SK-N-MC (cell line): ENCODE data around the gene ISM2.

Source experiments
- EZH2 ChIP-seq: fragments of 200-600 bp; sonication (generic); IDR thresholded peaks from one replicate; pipeline ENCODE4 v1.6.1; 2017; ENCODE audit warnings: antibody characterized with exemption
- FOXP2 ChIP-seq: optimal IDR thresholded peaks from 2 replicates; pipeline ENCODE3; 2011; ENCODE audit warnings: mild to moderate bottlenecking, moderate library complexity; ENCODE audit not compliant: insufficient read depth; ENCODE audit errors: extremely low read length, control extremely low read depth

GRCh38 chr14:77459072-77459723 is 39.4 kb downstream of the ISM2 start:
- no peak for TF ChIP-seq EZH2
- no peak for TF ChIP-seq FOXP2
